Activated CD4-positive, alpha-beta T cell treated with anti-CD3 and anti-CD28 coated beads, Interleukin-2, amount 50 U/mL, for 1 hour (primary cell): Measurements from ENCODE around the gene RPS6KA2.
A peak's percentile ranks its signal among the peaks of the same experiment; 100 is the strongest.

ENCODE experiments used
- DNase-seq: peaks from one replicate; pipeline ENCODE4 v3.0.0-alpha.2; 2020

The RPS6KA2 gene

GRCh38 chr6:166627033-166627874 lies at the start of gene RPS6KA2:
Gene RPS6KA2, minus strand, starts transcription at chr6:166627251. Its CDS starts 232 bp downstream, at chr6:166627019.
- peak; percentile 100 for DNase-seq

GRCh38 chr6:166676270-166676860 lies 49.3 kb upstream of the RPS6KA2 start:
- DNase-seq, result no peak

GRCh38 chr6:166675736-166676135 lies 48.7 kb upstream of the RPS6KA2 start:
- DNase-seq, result no peak

- DNase-seq, result no peak
Measured at GRCh38 chr6:166673309-166673708, 46.3 kb upstream of the RPS6KA2 start.

GRCh38 chr6:166672624-166673206 lies 45.7 kb upstream of the RPS6KA2 start:
- DNase-seq, result no peak

GRCh38 chr6:166672146-166672545 lies 45.1 kb upstream of the RPS6KA2 start:
- no peak for DNase-seq

- no peak for DNase-seq
Measured at GRCh38 chr6:166671434-166672081, 44.5 kb upstream of the RPS6KA2 start.

- no peak for DNase-seq
Measured at GRCh38 chr6:166670894-166671293, 43.8 kb upstream of the RPS6KA2 start.

- no peak for DNase-seq
Measured at GRCh38 chr6:166670013-166670412, 43.0 kb upstream of the RPS6KA2 start.

GRCh38 chr6:166667796-166668610 lies 41.0 kb upstream of the RPS6KA2 start:
- DNase-seq, result no peak

- DNase-seq, result no peak
Measured at GRCh38 chr6:166664135-166664534, 37.1 kb upstream of the RPS6KA2 start.

- no peak for DNase-seq
Measured at GRCh38 chr6:166663568-166663967, 36.5 kb upstream of the RPS6KA2 start.

- DNase-seq, result no peak
Measured at GRCh38 chr6:166662690-166663089, 35.6 kb upstream of the RPS6KA2 start.

GRCh38 chr6:166661327-166662085 lies 34.5 kb upstream of the RPS6KA2 start:
- DNase-seq, result no peak

GRCh38 chr6:166660157-166660688 lies 33.2 kb upstream of the RPS6KA2 start:
- DNase-seq, result no peak

- DNase-seq, result no peak
Measured at GRCh38 chr6:166659581-166659980, 32.5 kb upstream of the RPS6KA2 start.

- no peak for DNase-seq
Measured at GRCh38 chr6:166658792-166659150, 31.7 kb upstream of the RPS6KA2 start.

- DNase-seq, result no peak
Measured at GRCh38 chr6:166658115-166658791, 31.2 kb upstream of the RPS6KA2 start.

- no peak for DNase-seq
Measured at GRCh38 chr6:166657531-166657930, 30.5 kb upstream of the RPS6KA2 start.

GRCh38 chr6:166656230-166657151 lies 29.4 kb upstream of the RPS6KA2 start:
- DNase-seq, result no peak
